HG03520 (cell line): Measurements from ENCODE around the gene SNAP25.

Source experiments
- ATAC-seq: cut with Tn5 transposase; IDR thresholded peaks from one replicate; pipeline ENCODE4 v1.9.1; 2021; ENCODE audit warnings: mild to moderate bottlenecking, moderate library complexity; ENCODE audit not compliant: unreplicated experiment

SNAP25 gene

GRCh38 chr20:10216146-10216791 is 2.4 kb upstream of the SNAP25 start:
- no peak for ATAC-seq

GRCh38 chr20:10217721-10218410 is 764 bp upstream of the SNAP25 start:
- ATAC-seq = no peak

- ATAC-seq = peak; percentile 88
These were observed 792 bp downstream of the SNAP25 start for GRCh38 chr20:10219452-10219791.

GRCh38 chr20:10219993-10220750 is 1.5 kb downstream of the SNAP25 start:
- no peak for ATAC-seq

GRCh38 chr20:10221021-10221420 is 2.4 kb downstream of the SNAP25 start:
- ATAC-seq = no peak

- ATAC-seq = peak; percentile 46
These were observed 6.9 kb downstream of the SNAP25 start for GRCh38 chr20:10225439-10226060.

GRCh38 chr20:10228330-10228729 is 9.7 kb downstream of the SNAP25 start:
- ATAC-seq = no peak

- ATAC-seq = no peak
These were observed 12.7 kb downstream of the SNAP25 start for GRCh38 chr20:10231290-10231689.

- no peak for ATAC-seq
These were observed 18.2 kb downstream of the SNAP25 start for GRCh38 chr20:10236540-10237533.

- no peak for ATAC-seq
These were observed 21.3 kb downstream of the SNAP25 start for GRCh38 chr20:10239954-10240353.

GRCh38 chr20:10240655-10241054 is 22.0 kb downstream of the SNAP25 start:
- no peak for ATAC-seq

GRCh38 chr20:10242166-10242565 is 23.5 kb downstream of the SNAP25 start:
- no peak for ATAC-seq

- no peak for ATAC-seq
These were observed 28.8 kb downstream of the SNAP25 start for GRCh38 chr20:10247440-10247839.

GRCh38 chr20:10249048-10249770 is 30.6 kb downstream of the SNAP25 start:
- no peak for ATAC-seq

- ATAC-seq = no peak
These were observed 31.2 kb downstream of the SNAP25 start for GRCh38 chr20:10249822-10250221.

GRCh38 chr20:10250902-10251301 is 32.3 kb downstream of the SNAP25 start:
- ATAC-seq = no peak

- ATAC-seq = no peak
These were observed 35.1 kb downstream of the SNAP25 start for GRCh38 chr20:10253780-10254179.

GRCh38 chr20:10255846-10256245 is 37.2 kb downstream of the SNAP25 start:
- no peak for ATAC-seq

GRCh38 chr20:10259166-10259565 is 40.5 kb downstream of the SNAP25 start:
- no peak for ATAC-seq

GRCh38 chr20:10260316-10260715 is 41.7 kb downstream of the SNAP25 start:
- no peak for ATAC-seq
